Stimulated activated CD8-positive, alpha-beta memory T cell treated with anti-CD3 and anti-CD28 coated beads, Interleukin-4, amount 100 ng/mL, for 4 hours (primary cell): ENCODE data around the gene PREP.
"Not testable (repeated sequence)": the region's sequence is repeated elsewhere in the genome, so short reads cannot be mapped to it uniquely, and the experiment has no call there.

ENCODE experiments used
- DNase-seq, 2 donors: peaks; one replicate each; pipeline ENCODE4 v3.0.0-alpha.2; 2020; ENCODE audit warnings: low read depth in 2 of 2, low spot score in 1 of 2

Gene PREP

DNA sequence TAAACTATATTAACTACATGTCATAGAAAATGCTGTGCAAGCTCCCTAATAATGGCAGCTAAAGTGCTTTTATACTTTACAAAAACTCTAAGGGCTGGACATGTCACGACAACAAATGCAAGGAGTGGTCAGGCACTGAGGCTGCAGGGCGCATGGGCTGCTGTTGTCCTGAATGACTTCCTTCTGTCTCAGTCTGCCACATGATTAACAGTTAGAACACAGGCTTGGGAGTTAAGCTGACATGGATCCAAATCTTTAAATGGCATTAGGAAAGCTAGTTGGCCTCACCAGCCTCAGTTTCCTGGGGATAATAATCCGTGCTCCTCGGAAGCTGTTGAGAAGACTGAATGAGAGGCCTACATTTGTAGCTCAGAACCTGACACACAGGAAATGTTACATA, 57.4 kb downstream of the PREP start:
- no peak for DNase-seq

DNA sequence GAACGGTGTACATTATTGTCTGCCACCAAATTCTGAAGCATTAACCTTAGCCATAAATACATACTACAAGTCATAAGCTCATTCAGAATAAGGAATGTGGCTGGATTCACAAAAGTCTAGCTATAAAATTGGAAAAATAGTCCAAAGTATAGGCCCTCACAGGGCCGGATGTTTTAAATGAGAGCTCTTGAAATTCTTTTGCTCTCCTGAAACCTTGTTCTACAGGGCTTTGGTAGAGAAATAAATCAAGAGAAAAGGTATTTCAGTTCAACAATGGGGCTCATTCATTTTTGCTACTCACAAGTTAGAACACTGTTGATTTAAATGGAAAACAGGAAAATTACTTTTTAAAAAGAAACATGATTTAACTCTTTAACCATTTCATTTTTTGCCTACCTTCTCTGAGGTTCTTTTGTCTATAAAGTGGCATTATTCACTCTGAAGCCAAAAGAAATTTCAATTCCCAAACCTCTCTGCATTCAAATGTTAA, 58.0 kb downstream of the PREP start:
- no peak for DNase-seq

DNA sequence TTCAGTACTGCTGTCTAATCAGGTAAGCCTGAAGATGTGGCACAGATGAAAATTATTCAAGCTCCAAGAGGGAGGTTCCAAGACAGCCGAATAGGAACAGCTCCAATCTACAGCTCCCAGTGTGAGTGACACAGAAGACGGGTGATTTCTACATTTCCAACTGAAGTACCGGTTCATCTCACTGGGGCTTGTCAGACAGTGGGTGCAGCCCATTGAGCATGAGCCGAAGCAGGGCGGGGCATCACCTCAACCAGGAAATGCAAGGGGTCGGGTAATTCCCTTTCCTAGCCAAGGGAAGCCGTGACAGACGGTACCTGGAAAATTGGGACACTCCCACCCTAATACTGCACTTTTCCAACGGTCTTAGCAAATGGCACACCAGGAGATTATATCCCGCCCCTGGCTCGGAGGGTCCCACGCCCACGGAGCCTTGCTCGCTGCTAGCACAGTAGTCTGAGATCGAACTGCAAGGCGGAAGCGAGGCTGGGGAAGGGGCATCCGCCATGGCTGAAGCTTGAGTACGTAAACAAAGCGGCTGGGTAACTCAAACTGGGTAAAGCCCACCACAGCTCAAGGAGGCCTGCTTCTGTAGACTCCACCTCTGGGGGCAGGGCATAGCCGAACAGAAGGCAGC, 64.4 kb downstream of the PREP start:
- DNase-seq = not testable (repeated sequence)

DNA sequence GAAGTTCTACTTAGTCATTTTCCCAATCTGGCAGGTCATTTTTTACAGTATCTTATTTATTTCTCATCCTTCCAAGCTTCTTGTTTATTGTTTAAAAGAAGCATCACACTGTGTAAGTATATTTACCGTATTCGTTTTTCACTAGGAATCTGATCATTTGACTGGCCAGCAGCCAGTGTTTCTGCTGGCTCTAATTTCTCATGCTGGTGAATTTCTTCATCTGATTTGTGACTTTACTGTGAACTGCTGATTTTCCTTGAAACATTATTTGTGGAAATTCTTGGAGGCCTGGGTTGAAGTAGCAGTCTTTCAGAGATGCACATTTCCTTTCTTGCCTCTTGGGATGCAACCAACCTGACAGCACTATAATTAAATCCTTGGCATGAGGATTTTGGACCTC, 65.9 kb downstream of the PREP start:
- no peak for DNase-seq

DNA sequence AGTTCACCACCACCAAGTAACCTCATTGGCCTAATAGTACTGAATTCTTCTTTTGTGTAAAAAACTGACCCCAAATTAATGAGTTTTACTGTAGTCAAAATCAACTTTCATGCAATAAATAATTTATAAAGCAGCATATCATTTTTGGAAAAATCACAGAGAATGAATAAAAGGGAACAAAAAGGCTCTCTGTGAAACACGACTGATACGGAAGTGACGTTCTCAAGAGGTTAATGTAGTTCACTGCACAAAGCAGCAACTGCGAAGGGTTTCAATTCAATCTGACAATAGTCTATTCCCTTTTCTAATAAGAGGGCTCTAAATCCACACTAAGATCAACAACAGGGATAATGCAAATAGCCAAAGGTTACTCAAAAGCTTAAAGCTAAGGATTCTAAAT, 70.3 kb downstream of the PREP start:
- no peak for DNase-seq

DNA sequence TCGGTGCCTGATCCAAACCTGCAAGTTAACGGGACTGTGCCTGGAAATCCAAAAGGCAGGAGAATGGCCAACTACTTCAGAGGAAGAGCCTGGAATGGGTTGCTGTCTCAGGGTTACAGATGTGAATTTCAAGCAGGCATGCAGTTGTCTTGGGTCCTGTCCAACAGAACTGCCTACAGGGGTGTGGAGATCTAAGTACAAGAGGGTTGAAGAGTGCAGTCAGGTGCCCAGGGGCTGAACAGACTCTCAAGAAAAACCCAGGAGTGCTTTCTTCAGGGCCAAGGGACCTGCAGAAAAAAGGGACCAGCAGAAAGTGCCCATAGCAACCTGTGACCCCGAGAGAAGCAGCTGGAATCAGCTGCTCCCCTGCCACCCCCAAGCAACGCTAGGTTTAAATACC, 71.0 kb downstream of the PREP start:
- DNase-seq = no peak

DNA sequence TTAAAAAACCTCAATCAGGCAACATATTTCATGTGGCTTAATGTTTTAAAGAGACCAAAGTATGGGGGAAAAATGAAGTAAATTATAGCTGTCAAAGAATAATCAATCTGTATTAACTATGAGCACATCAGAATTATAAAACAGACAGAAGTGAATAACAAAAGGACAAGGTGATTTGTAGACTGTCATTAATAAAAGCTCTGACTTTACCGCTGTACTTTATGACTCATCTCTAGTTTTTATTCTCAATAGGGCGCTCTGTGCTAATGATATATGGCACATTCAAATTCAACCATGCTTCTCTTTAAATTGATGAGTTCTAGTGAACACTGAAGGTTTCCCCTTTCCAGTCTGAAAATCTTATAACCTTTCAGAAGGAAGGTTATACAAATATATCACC, 72.0 kb downstream of the PREP start:
- no peak for DNase-seq

DNA sequence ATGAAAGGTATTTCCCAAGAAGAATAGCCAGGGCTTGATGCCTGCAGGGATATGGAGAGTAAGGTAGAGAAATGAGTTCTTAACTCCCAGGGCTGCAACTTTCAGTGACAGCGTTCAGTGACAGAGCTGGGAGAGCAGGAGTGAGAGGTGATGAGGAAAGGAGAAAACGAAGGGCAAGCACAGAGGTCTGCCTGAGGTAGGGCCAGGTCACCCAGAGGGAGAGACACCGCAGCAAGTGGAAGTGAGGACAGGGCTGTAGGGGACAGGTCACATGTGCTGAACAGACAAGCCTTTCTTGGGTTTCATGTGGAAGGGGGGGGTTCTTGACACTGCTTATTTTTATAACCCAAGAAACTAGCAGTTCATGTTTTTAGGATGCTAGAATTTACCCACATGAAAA, 72.5 kb downstream of the PREP start:
- no peak for DNase-seq

DNA sequence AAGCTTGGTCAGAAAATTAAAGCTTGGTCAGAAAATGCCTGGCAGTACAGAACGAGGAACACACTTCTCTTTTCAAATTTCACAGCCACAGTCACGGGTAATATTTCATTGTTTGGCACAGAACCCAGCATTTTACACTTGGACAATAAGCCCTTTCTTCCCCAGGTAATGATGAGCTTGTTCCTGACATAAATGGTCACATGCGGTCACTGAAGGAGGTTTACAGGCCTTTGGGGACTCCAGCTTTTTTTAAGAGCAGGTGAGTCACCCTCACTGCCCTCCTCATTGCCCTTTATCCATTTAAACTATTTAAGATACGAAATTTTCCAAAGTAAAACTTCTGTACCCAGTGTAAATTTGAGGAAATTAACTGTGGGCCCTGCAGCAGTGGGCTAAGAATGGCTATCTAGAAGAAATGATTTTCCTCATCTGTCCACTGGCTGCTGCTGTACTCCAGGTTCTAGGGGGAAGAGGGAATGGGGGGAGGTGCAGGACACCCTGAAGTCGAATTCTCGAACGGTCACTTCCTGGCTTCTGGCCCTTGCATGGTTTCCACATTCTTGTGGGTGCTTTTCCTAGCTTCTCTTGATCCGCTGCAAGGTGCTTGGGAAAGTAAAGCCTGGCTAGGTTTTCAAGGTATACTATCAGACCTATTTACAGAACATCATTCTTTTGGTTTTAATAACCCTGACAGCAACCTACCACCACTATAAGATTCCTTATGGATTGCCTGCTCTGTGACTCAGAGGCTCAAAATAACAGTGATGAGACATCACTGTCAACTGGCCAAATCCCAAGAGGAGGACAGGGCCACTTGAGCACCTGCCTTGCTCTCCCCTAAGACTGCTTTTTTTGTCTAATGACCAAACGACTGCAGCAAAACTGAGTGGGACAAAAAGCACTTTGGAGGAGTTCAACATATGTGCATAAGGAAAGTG, 75.8 kb downstream of the PREP start:
- no peak for DNase-seq

DNA sequence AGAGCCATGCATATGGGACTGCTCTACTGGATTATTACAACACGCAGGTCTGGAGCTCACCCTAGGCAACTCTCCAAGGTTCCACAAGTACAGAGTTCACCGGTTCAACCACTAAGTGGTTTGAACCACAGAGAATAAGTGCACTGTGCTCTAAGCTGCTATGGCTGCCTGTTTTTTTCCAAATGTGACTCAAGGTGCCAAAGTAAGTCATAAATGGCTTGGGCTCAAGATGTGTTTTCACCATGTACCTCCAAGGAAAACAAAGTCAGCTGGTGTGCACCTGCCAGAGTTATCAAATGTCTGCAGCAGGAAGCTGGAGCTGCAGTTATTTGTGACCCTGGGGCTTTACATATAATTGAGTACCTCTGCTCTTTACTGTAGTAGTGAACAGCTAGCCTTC, 76.7 kb downstream of the PREP start:
- no peak for DNase-seq

DNA sequence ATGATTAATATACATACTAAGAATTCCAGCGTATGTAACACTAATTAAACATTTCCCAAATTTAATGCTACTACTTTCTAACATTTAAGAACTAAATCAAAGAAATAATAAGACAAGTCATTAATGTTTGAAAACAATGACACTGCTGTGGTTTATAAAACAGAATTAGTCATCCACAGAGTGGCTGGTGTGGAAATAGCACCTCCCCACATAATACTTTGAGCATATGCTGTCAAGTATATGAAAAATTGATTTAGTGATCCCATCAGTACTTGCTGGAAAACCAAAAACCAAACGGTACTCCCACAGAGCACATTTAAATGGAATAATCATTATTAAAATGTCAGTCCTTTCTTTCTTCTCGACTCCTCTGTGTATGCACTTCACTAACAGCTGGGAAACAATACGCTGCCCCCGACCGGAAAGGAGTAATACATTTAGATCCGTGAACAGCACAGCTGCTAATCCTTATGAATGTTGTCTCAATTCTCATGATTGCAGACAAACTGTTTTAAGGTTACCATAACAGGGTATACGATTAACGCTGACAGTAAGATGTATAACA, 78.4 kb downstream of the PREP start:
- no peak for DNase-seq

DNA sequence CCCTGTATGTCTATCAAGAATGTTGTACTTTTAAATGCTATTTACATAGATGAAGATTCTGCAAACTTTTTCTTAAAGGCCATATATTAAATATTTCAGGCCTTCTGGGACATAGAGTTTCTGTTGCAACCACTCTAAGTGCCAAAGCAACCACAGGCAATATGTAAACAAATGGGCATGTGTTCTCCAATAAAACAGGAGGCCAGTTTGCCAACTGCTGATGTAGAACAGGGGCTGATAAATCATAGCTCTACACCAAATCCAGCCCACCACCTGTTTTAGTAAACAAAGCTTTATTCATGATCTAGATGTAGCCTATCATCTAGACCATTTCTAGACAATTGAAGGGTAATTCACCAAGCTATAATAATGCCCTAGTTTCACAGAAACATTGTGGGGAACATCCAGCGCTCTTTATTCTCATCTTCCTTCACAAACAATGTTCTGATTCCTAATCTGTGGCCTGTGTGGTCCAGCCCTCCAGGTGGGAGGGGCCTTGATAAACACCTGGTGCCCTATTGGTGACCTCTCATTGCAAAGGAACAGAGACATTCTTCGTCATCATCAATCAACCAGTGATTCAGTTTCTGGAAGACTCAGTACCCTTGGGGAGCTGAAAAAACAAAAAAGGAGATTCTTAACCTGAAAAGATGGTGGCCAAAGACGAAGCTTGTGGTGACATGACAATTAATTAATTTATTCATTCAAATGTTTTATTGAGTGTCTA, 80.2 kb downstream of the PREP start:
- DNase-seq = no peak

DNA sequence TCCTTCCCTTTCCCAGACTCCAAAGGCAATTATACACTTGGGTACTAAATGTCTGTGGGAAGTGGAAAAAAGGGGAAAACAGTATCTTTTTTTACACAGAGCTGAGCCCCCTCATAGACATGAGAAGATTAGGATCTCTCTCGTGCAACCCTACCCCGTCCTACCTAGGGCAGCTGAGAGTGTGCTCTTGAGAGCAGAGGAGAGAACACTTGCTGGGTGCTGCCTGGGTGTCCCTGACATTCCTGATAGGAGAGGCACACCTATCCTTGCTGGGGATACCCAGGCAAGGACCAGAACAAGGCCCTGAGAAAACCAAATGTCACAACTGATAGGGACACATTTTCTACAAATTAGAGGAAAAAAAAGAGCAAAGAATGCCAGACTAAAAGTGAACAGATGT, 81.2 kb downstream of the PREP start:
- no peak for DNase-seq

DNA sequence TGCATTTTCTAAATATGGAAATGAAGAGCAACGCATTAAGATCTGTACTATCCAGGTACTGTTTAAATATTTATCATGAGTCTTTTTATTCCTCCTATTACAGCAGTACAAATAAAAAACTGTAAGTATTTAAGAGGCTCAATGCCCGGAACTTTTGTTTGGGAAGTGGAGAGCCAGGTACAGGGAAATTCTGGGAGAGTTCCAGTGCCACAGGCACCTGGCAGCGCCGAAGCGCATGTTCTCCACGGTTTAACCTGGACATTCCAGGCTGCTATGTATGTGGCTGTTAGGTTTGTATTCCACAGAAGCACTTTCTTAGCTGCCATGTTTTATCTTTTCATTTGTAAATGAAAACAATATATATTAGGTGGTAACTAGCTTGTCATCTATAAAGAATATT, 81.7 kb downstream of the PREP start:
- no peak for DNase-seq

DNA sequence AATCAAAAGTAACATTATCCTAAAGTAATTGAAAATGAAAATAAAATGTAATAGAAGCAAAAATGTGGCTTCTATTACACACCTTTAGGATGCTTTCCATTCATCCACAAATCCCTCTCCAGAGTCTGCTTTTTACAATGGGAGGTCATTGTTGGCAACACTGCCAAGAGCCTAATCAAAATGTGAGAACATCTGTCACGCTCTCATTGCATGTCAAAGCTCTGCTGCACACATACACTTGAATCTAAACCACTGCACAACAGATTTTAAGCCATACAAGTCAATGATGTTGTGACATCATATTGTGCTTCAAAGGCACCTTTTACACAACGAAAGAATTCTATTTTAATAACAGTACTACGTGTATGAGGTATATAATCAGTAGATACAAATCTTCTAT, 82.1 kb downstream of the PREP start:
- DNase-seq = no peak

DNA sequence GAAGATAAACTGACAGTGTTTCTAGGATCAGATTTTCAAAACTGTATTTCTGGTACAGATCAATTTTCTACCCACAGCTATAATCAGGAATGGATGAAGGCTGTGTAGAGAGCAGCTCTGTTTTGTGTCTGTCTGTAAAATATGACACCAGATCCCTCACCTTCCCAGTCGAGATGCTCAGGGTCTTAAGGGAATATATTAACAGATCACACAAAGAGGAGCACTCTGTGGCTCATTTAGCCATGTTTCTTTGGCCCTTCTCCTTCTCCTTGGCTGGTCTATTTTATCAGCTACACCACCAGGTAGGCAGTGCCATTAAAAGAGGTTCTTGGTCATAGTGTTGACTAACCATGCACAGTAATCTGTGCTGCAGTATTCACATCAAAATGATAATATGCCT, 82.6 kb downstream of the PREP start:
- DNase-seq = no peak

DNA sequence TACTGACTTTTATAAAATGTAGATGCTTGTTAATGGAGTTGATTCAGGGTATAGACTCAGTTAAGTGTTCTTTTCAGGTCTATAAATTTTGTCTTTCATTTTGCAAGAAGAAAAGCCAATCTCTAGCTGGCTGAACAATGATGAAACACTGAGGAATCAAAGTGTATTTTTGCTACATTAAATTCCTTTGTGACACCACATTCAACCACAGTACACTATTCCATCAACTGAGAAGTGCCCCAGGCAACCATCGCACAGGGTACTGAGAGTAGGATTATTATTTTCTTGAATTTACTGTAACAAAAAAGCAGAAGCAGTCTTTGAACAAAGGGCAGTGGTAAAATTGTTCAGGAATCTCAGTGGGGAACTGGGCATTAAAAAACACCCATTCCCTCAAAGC, 83.6 kb downstream of the PREP start:
- DNase-seq = no peak

DNA sequence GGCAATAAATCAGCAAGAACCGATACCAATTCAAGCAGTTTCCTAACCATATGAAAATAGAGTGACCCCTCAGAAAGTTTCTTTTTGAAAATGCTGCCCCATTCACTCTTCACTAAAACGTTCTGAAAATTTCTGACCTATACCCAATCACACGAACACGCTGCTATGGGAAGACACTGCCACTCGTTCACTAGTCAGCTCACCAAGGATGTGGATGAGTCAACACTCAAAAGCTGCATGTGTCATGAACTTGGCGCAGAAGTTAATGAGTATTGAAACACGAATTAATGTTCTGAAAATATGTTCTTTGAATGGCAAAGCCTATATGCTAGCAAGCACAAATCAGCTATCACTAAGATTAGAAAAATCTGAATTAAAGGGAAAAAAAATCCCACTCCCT, 84.2 kb downstream of the PREP start:
- DNase-seq = no peak

DNA sequence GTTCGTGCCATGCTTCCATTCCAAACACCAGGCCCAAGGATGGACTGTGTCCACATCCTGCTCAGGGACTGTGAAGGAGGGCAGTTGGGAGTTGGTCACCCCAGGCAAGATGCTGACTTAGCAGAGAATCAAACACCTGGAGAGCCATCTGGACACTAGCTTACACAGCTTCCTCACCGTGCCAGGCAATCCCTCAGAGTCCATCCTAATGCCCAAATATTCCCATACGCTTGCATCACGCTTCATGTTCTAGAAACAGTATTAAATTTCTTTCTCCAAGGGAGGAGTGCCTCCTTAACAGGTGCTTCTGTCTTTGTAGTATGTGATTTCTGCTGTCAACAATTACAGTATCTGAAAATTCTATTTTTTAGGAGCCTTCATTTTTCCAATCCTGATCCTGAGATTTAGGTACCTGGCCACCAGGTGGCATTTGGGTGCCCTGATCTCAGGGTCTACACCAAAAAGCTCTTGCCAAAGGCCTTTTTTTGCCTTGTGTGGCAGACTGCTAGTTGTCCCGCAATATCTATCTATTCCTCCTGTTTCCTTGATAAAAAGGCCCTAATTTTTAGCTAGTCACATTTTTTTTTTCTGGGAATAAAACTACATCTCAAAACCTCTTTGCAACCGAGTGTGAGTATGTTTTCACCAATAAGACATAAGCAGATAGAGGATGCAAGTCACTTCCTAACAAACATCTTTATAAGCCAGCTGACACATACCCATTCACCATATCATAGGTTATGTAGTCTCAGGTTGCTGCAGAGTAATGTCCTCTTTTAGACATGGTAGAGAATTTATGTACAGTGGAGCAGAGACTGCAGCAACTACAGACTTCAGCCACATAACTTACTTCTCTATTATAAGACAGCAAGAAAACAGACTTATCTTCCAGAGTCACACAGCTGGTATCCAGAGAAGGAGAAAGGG, 85.0 kb downstream of the PREP start:
- DNase-seq = no peak

DNA sequence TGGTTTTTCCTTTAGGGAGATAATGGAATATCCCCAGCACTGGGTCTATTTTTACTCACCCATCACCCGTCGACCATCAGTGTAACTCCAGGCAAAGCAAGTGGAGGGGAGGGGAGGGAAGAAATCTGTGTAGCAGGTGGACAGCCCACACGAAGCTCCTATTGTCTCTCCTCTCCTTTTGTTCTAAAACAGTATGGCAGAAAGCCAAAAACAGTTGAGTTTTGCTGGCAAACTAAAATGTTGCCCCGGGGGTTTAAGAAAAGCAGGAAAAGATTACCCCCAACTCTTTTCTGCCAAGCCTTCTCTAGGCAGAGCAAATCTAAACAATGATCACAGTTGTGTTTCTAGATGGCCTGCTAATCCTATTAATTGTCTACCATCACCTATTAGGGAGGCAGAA, 89.7 kb downstream of the PREP start:
- no peak for DNase-seq

DNA sequence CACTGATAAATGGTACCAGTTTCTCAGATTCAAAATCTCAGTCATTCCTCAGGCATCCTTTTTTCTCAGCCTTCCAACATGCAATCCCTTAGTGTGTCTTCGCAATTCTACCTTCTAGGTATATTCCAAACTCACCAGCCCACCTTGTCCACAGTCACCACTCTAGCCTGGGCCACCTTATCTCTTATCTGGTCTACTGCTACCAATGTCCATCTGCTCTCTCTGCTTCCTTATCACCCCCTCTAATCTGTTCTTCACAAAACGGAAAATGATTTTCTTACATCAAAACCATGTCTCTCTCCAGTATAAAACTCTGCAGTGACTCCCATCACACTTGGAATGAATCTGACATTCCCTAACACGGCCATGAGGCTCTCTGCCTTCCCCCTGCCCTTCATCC, 91.9 kb downstream of the PREP start:
- DNase-seq = no peak
